Measurements from ENCODE around the gene LIPI.

LIPI gene

GRCh38 chr21:14215971-14216641, 5.4 kb upstream of the LIPI start, which contains the start of gene RBM11 (continued):
- TF ChIP-seq ZBTB26 (tag by site-specific recombination; optimal IDR thresholded peaks at IDR 0.05): peak; percentile 40
- no peak for TF ChIP-seq ZNF157 (tag by site-specific recombination; IDR thresholded peaks at IDR 0.05)

- POLR2A ChIA-PET: no interaction called here
- H3K4me1 ChIP-seq (ENCODE audit: control insufficient read depth, insufficient read depth, low read length): no peaks in the 10 kb centered on the region
These were observed 2.4 kb upstream of the LIPI start for GRCh38 chr21:14213164-14213563.

GRCh38 chr21:14206222-14206621, 4.5 kb downstream of the LIPI start:
- Histone ChIP-seq H3K27ac (ENCODE audit: extremely low read depth, low read depth, low read length) (no peak overlapping the region), H3K4me3 (ENCODE audit: low read depth, low read length) (no peak overlapping the region), H3K36me3 (ENCODE audit: control insufficient read depth in 2 of 2, insufficient read depth in 1 of 2, low read length in 2 of 2) (no peaks in the 10 kb centered on the region), H3K4me1 (ENCODE audit: control insufficient read depth, insufficient read depth, low read length) (peaks cover 6% of the 10 kb centered on the region; the same call in 1 of the 2 replicates), H3K9me3 (ENCODE audit: control insufficient read depth, insufficient read depth, low read depth, low read length) (no peaks in the 10 kb centered on the region)
- CTCF ChIA-PET: no interaction called here
- no peak for TF ChIP-seq OVOL3 (tag by site-specific recombination; IDR thresholded peaks at IDR 0.05)
- no peak for TF ChIP-seq SCRT1 (tag by site-specific recombination; IDR thresholded peaks at IDR 0.05; ENCODE audit: borderline replicate concordance)
- TF ChIP-seq ZNF596 (tag by site-specific recombination; IDR thresholded peaks at IDR 0.05): no peak
- no peak for TF ChIP-seq ZNF184 (tag by site-specific recombination; IDR thresholded peaks at IDR 0.05)
- TF ChIP-seq ZFP37 (tag by site-specific recombination; IDR thresholded peaks at IDR 0.05): no peak
- TF ChIP-seq INSM2 (tag by site-specific recombination; IDR thresholded peaks at IDR 0.05): no peak
- no peak for TF ChIP-seq ZNF133 (tag by site-specific recombination; IDR thresholded peaks at IDR 0.05)
- peak; percentile 56 for TF ChIP-seq FEZF1 (tag by site-specific recombination; IDR thresholded peaks at IDR 0.05)
- no peak for TF ChIP-seq ZNF488 (tag by site-specific recombination; IDR thresholded peaks at IDR 0.05)
- no peak for TF ChIP-seq ZNF791 (tag by site-specific recombination; IDR thresholded peaks at IDR 0.05)
- no peak for TF ChIP-seq ZNF148 (tag by site-specific recombination; IDR thresholded peaks at IDR 0.05; ENCODE audit: borderline replicate concordance)
- no peak for TF ChIP-seq ZNF335 (tag by site-specific recombination; conservative IDR thresholded peaks at IDR 0.05)
- TF ChIP-seq PRDM6 (tag by site-specific recombination; IDR thresholded peaks at IDR 0.05): peak; percentile 56
- TF ChIP-seq BCL11B (tag by site-specific recombination; IDR thresholded peaks at IDR 0.05; ENCODE audit: low read depth): no peak
- no peak for TF ChIP-seq PRDM4 (tag by site-specific recombination; IDR thresholded peaks at IDR 0.05)
- POLR2A ChIA-PET: interaction anchor here (1.3 kb wide), 1 partner anchor 10 kb away, joined by 3 read pairs; the partner anchor contains the start of gene RBM11

More at GRCh38 chr21:14213164-14213563, 2.4 kb upstream of the LIPI start:
- CTCF ChIA-PET: interaction anchor here (1.3 kb wide), 1 partner anchor 45 kb away, joined by 5 read pairs; no protein-coding TSS in a partner anchor
- TF ChIP-seq ZNF174 (tag by site-specific recombination; IDR thresholded peaks at IDR 0.05) (no peak), WT1 (tag by site-specific recombination; IDR thresholded peaks at IDR 0.05) (no peak), ZNF202 (tag by site-specific recombination; IDR thresholded peaks at IDR 0.05; ENCODE audit: borderline replicate concordance) (no peak), ZNF580 (tag by site-specific recombination; IDR thresholded peaks at IDR 0.05) (no peak), ZIC2 (tag by site-specific recombination; IDR thresholded peaks at IDR 0.05) (no peak)
- Histone ChIP-seq H3K4me3 (ENCODE audit: low read depth, low read length) (no peak overlapping the region), H3K36me3 (ENCODE audit: control insufficient read depth in 2 of 2, insufficient read depth in 1 of 2, low read length in 2 of 2) (no peaks in the 10 kb centered on the region), H3K27ac (ENCODE audit: extremely low read depth, low read depth, low read length) (no peak overlapping the region), H3K9me3 (ENCODE audit: control insufficient read depth, insufficient read depth, low read depth, low read length) (no peaks in the 10 kb centered on the region)
